DOHH2 (cell line): ENCODE measurements around the gene ANTXR1.

Experiments
- H3F3A ChIP-seq: fragments of 200-600 bp; sonication (generic), shearing (Covaris generic); 2 replicates; pipeline ENCODE4 v1.6.0; 2016; ENCODE audit warnings: antibody characterized with exemption, mild to moderate bottlenecking; ENCODE audit not compliant: control insufficient read depth, insufficient read depth
- H3K27ac ChIP-seq: fragments of 200-600 bp; sonication (generic); 2 replicates; pipeline ENCODE4 v1.5.1; 2014; ENCODE audit warnings: low read depth, mild to moderate bottlenecking, low read length, moderate library complexity
- H3K27me3 ChIP-seq: fragments of 200-600 bp; sonication (generic); 2 replicates; pipeline ENCODE4 v1.6.1; 2014; ENCODE audit warnings: mild to moderate bottlenecking, low read length, mixed read lengths; ENCODE audit not compliant: control insufficient read depth
- H3K36me3 ChIP-seq: fragments of 200-600 bp; sonication (generic); 2 replicates; pipeline ENCODE4 v1.6.1; 2014; ENCODE audit warnings: mild to moderate bottlenecking, low read length, moderate library complexity, mixed read lengths; ENCODE audit not compliant: control insufficient read depth
- H3K4me1 ChIP-seq: fragments of 200-600 bp; sonication (generic); 2 replicates; pipeline ENCODE4 v1.6.1; 2014; ENCODE audit warnings: mild to moderate bottlenecking, low read length, mixed read lengths; ENCODE audit not compliant: control insufficient read depth
- H3K4me2 ChIP-seq: fragments of 200-600 bp; sonication (generic); 2 replicates; pipeline ENCODE4 v1.6.0; 2014; ENCODE audit warnings: mild to moderate bottlenecking, low read length, moderate library complexity
- H3K4me3 ChIP-seq: fragments of 200-600 bp; sonication (generic); 2 replicates; pipeline ENCODE4 v1.5.1; 2014; ENCODE audit warnings: mild to moderate bottlenecking, low read length, mixed read lengths
- H3K79me2 ChIP-seq: fragments of 200-600 bp; sonication (generic); 2 replicates; pipeline ENCODE4 v1.6.1; 2014; ENCODE audit warnings: mild to moderate bottlenecking, low read length, mixed read lengths; ENCODE audit not compliant: control insufficient read depth
- H3K9me2 ChIP-seq: fragments of 200-600 bp; sonication (generic); replicated peaks from 2 replicates; pipeline ENCODE4 v1.6.1; 2014; ENCODE audit warnings: mild to moderate bottlenecking, low read length, mixed read lengths; ENCODE audit not compliant: control insufficient read depth
- H3K9me3 ChIP-seq: fragments of 200-600 bp; sonication (generic); 2 replicates; pipeline ENCODE4 v1.6.1; 2014; ENCODE audit warnings: antibody characterized with exemption, low read length, mixed read lengths; ENCODE audit not compliant: control insufficient read depth, insufficient read depth
- H4K20me1 ChIP-seq: fragments of 200-600 bp; sonication (generic); 2 replicates; pipeline ENCODE4 v1.6.0; 2014; ENCODE audit warnings: low read depth, mild to moderate bottlenecking, antibody characterized with exemption, low read length, moderate library complexity; ENCODE audit not compliant: control insufficient read depth, insufficient read depth
- EZH2phosphoT487 ChIP-seq: fragments of 200-600 bp; sonication (generic); IDR thresholded peaks from 2 replicates; pipeline ENCODE4 v1.6.1; 2017; ENCODE audit warnings: borderline replicate concordance, mild to moderate bottlenecking, antibody characterized with exemption, low read length, moderate library complexity, mixed read lengths
- TF ChIP-seq, protein P1 (sequence below): fragments of 200-600 bp; sonication (generic); IDR thresholded peaks from one replicate; pipeline ENCODE4 v1.5.1; 2014; ENCODE audit warnings: antibody characterized with exemption, mild to moderate bottlenecking, low read depth, low read length; ENCODE audit not compliant: poor library complexity, severe bottlenecking

ANTXR1 gene

DNA sequence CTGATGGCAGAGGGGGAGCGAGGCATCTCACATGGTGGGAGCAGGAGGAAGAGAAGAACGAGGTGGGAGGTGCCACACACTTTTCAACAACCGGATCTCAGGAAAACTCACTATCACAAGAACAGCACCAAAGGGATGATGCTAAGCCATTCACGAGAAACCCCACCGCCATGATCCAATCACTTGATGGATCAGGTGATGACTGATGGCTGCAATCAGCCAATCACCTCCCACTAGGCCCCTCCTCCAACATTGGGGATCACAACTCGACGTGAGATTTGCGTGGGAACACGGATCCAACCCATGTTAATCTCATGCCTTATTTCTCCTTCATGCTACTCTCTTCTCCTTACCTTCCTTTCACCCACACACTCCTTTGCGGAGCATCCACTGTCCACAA lies 143.6 kb downstream of the ANTXR1 start:
- Histone ChIP-seq H3K79me2 (no peaks in the 10 kb centered on the region), H3K4me1 (no peaks in the 10 kb centered on the region), H3K9me3 (no peaks in the 10 kb centered on the region), H3K9me2 (no peaks in the 10 kb centered on the region), H3K4me2 (no peak overlapping the region), H3K27me3 (no peaks in the 10 kb centered on the region; the same call in 1 of the 2 replicates), H3K36me3 (no peaks in the 10 kb centered on the region), H3K27ac (no peak overlapping the region), H3K4me3 (no peak overlapping the region), H3F3A (no peaks in the 10 kb centered on the region), H4K20me1 (no peaks in the 10 kb centered on the region)
- no peak for TF ChIP-seq EZH2phosphoT487
- TF ChIP-seq, protein P1, sequence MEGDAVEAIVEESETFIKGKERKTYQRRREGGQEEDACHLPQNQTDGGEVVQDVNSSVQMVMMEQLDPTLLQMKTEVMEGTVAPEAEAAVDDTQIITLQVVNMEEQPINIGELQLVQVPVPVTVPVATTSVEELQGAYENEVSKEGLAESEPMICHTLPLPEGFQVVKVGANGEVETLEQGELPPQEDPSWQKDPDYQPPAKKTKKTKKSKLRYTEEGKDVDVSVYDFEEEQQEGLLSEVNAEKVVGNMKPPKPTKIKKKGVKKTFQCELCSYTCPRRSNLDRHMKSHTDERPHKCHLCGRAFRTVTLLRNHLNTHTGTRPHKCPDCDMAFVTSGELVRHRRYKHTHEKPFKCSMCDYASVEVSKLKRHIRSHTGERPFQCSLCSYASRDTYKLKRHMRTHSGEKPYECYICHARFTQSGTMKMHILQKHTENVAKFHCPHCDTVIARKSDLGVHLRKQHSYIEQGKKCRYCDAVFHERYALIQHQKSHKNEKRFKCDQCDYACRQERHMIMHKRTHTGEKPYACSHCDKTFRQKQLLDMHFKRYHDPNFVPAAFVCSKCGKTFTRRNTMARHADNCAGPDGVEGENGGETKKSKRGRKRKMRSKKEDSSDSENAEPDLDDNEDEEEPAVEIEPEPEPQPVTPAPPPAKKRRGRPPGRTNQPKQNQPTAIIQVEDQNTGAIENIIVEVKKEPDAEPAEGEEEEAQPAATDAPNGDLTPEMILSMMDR = no peak

DNA sequence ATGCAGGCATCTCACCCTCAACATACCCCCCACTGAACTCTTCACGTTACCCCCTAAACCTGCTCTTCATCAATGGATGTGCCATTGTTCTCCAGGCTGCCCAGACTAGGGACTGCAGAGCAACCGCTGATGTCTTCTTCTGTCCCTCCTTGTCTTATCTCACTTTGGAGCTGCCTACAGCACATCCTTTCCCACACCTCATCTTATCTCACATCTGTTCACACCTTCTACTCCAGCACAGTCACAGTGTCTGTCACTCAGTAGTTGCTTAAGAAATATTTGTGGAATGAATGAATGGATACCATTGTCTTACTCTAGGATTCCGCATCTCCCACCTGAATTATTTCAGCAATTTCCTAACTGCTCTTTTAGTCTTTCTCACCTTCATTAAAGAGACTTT lies 144.5 kb downstream of the ANTXR1 start:
- Histone ChIP-seq H3F3A (no peaks in the 10 kb centered on the region), H3K9me2 (no peaks in the 10 kb centered on the region), H3K79me2 (no peaks in the 10 kb centered on the region), H3K4me1 (no peaks in the 10 kb centered on the region), H3K27ac (no peak overlapping the region), H3K27me3 (no peaks in the 10 kb centered on the region; the same call in 1 of the 2 replicates), H3K36me3 (no peaks in the 10 kb centered on the region), H3K4me3 (no peak overlapping the region), H4K20me1 (no peaks in the 10 kb centered on the region), H3K9me3 (no peaks in the 10 kb centered on the region), H3K4me2 (no peak overlapping the region)
- TF ChIP-seq EZH2phosphoT487 = no peak
- TF ChIP-seq, protein P1 = no peak

DNA sequence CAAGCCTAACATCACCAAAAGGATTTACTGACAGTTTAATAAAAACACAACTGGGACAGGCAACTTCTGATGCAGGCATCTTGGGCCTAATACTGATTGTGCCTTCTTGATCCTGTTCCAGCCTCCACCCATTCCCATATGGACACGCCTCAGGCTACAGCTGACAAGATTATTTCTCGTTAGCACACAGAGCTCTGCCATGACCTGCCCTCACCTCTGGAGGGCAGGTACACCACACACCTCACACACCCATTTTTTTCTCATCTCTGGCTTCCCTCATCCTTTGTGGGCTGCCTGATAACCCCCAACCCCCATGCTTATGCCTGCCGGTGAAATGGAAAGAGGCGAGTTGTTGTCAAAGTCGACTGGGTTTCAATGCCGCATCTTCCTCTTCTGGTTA lies 147.0 kb downstream of the ANTXR1 start:
- no peak overlapping the region for H3K4me3 ChIP-seq
- peaks cover 6% of the 10 kb centered on the region; the same call in 1 of the 2 replicates for H3K27me3 ChIP-seq
- TF ChIP-seq EZH2phosphoT487 = no peak
- TF ChIP-seq, protein P1 = no peak
- H3K4me2 ChIP-seq = no peak overlapping the region
- no peaks in the 10 kb centered on the region for H3K4me1 ChIP-seq
- no peak overlapping the region for H3K27ac ChIP-seq
- H3K79me2 ChIP-seq = no peaks in the 10 kb centered on the region
- no peaks in the 10 kb centered on the region for H3K9me2 ChIP-seq
- no peaks in the 10 kb centered on the region for H3K9me3 ChIP-seq
- H4K20me1 ChIP-seq = no peaks in the 10 kb centered on the region
- H3F3A ChIP-seq = no peaks in the 10 kb centered on the region
- no peaks in the 10 kb centered on the region for H3K36me3 ChIP-seq

DNA sequence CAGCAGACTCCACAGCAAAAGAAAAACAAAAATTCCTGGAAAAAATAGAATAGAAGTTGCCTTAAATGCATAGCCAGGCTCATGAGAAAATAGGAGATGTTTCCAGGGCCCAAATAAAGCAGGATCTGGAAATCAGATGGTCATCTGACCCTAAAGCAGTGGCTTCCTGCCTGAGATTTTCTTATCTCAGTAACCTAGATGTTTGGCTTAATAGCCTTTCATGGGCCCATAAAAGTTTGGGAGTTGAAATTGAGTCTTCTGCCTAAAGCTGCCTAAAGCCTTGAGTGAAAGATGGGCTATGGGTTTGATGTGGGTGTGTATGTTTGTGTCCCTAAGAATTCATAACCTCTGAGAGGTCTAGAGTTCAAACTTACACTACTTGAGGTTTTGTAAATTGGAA lies 149.1 kb downstream of the ANTXR1 start:
- TF ChIP-seq EZH2phosphoT487 = no peak
- TF ChIP-seq, protein P1 = no peak
- Histone ChIP-seq H3K9me2 (no peaks in the 10 kb centered on the region), H3K9me3 (no peaks in the 10 kb centered on the region), H3K4me2 (no peak overlapping the region), H3K4me3 (no peak overlapping the region), H3F3A (no peaks in the 10 kb centered on the region), H3K79me2 (no peaks in the 10 kb centered on the region), H3K27me3 (peaks cover 6% of the 10 kb centered on the region; the same call in 1 of the 2 replicates), H3K4me1 (no peaks in the 10 kb centered on the region), H3K27ac (no peak overlapping the region), H3K36me3 (no peaks in the 10 kb centered on the region), H4K20me1 (no peaks in the 10 kb centered on the region)
